Endothelial cell of umbilical vein (primary cell): Measurements from ENCODE around the gene PDLIM3. TPM values are rescaled to one million over a fixed set of nuclear protein-coding genes. Genes with fewer than 3 reads are reported as not detected.

Experiments used
- BruUV-seq: library from RNA; stranded (reverse); fragments of 400-500 nt; replicated peaks from 2 replicates; lab custom pipeline; 2021; lab: Mats Ljungman, UMichigan
- CTCF ChIA-PET: fragments of 300-600, 350-600 bp; sonication (Branson Sonifier 250); formaldehyde crosslinking; loops from one replicate; lab custom pipeline; 2021; ENCODE audit warnings: antibody characterized with exemption, inconsistent platforms; lab: Charles Lee
- POLR2A ChIA-PET: fragments of 300-600, 350-600 bp; sonication (Branson Sonifier 250); formaldehyde crosslinking; loops from one replicate; lab custom pipeline; 2021; ENCODE audit warnings: antibody characterized with exemption, inconsistent platforms; lab: Charles Lee
- DNase-seq: peaks from one replicate; pipeline ENCODE4 v3.0.0-alpha.2; 2011; ENCODE audit warnings: low read depth, low spot score
- FAIRE-seq: peaks from 2 replicates; lab custom pipeline; 2011; peaks lifted over from hg19 to GRCh38; lab: Jason Lieb, UNC
- H2AFZ ChIP-seq: 2 replicates; pipeline ENCODE4 v1.6.0; 2012; ENCODE audit warnings: low read depth, low read length, control low read depth, inconsistent platforms
- H3K27ac ChIP-seq: 2 replicates; pipeline ENCODE4 v1.5.1; 2011; ENCODE audit warnings: low read depth, mild to moderate bottlenecking, control low read depth, low read length, moderate library complexity; ENCODE audit not compliant: insufficient read depth
- H3K27me3 ChIP-seq, 2 experiments: 2 replicates each; pipeline versions ENCODE4 v1.6.0 to v1.6.1; 2011; ENCODE audit warnings: low read length in 2 of 2, mixed read lengths in 1 of 2; ENCODE audit not compliant: control insufficient read depth in 2 of 2, insufficient read depth in 2 of 2
- H3K36me3 ChIP-seq, 2 experiments: 2 replicates in 1 of 2; 3 replicates in 1 of 2; pipeline ENCODE4 v1.5.1; 2011; ENCODE audit warnings: low read length in 2 of 2, mild to moderate bottlenecking in 1 of 2, moderate library complexity in 1 of 2; ENCODE audit not compliant: control insufficient read depth in 2 of 2, insufficient read depth in 2 of 2; ENCODE audit errors: extremely low read depth in 1 of 2
- H3K4me1 ChIP-seq: 3 replicates; pipeline ENCODE4 v1.5.1; 2011; ENCODE audit warnings: mild to moderate bottlenecking, low read length; ENCODE audit not compliant: control insufficient read depth, insufficient read depth; ENCODE audit errors: extremely low read depth
- H3K4me2 ChIP-seq: 2 replicates; pipeline ENCODE4 v1.6.1; 2011; ENCODE audit warnings: low read length, control low read depth, mixed read lengths; ENCODE audit not compliant: insufficient read depth
- H3K4me3 ChIP-seq, 3 experiments: fragments of 200-600 bp in 1 of 3; sonication (generic), shearing (Covaris generic) in 1 of 3; replicated peaks in 1 of 3; 2 replicates each; pipeline ENCODE4 v1.5.1; 2011 to 2016; ENCODE audit warnings: control low read depth in 3 of 3, low read length in 3 of 3, mild to moderate bottlenecking in 2 of 3, inconsistent platforms in 1 of 3, low read depth in 1 of 3, moderate library complexity in 1 of 3; ENCODE audit not compliant: insufficient read depth in 1 of 3
- H3K79me2 ChIP-seq: 2 replicates; pipeline ENCODE4 v1.6.0; 2012; ENCODE audit warnings: low read length, inconsistent platforms; ENCODE audit not compliant: control insufficient read depth, insufficient read depth
- H3K9ac ChIP-seq: replicated peaks from 2 replicates; pipeline ENCODE3; 2011; ENCODE audit warnings: low read length, control low read depth; ENCODE audit not compliant: insufficient read depth; ENCODE audit errors: extremely low read depth
- H3K9me1 ChIP-seq: replicated peaks from 3 replicates; pipeline ENCODE4 v1.6.0; 2011; ENCODE audit warnings: mild to moderate bottlenecking, low read length; ENCODE audit not compliant: control insufficient read depth, insufficient read depth; ENCODE audit errors: extremely low read depth
- H3K9me3 ChIP-seq: replicated peaks from 2 replicates; pipeline ENCODE4 v1.5.1; 2012; ENCODE audit warnings: low read length, inconsistent platforms; ENCODE audit not compliant: control insufficient read depth, insufficient read depth
- H4K20me1 ChIP-seq: replicated peaks from 2 replicates; pipeline ENCODE3; 2011; ENCODE audit warnings: mild to moderate bottlenecking, low read length; ENCODE audit not compliant: control insufficient read depth, insufficient read depth; ENCODE audit errors: extremely low read depth
- CTCF ChIP-seq, 2 donors: IDR thresholded peaks; 1 replicate in 1 of 2; 2 replicates in 1 of 2; pipeline ENCODE4 v1.5.1; 2011; ENCODE audit warnings: low read length in 2 of 2, mild to moderate bottlenecking in 2 of 2, moderate library complexity in 2 of 2, control low read depth in 1 of 2, inconsistent platforms in 1 of 2, low read depth in 1 of 2; ENCODE audit not compliant: insufficient read depth in 1 of 2; ENCODE audit errors: extremely low read depth in 1 of 2
- FOS ChIP-seq: IDR thresholded peaks from 2 replicates; pipeline ENCODE4 v1.6.1; 2011; ENCODE audit warnings: mild to moderate bottlenecking, low read length, moderate library complexity, borderline replicate concordance; ENCODE audit not compliant: insufficient read depth
- JUN ChIP-seq: IDR thresholded peaks from 2 replicates; pipeline ENCODE4 v1.6.1; 2011; ENCODE audit warnings: borderline replicate concordance, low read depth; ENCODE audit not compliant: insufficient read length, insufficient read depth
- POLR2AphosphoS5 ChIP-seq: IDR thresholded peaks from 2 replicates; pipeline ENCODE4 v1.6.1; 2012; ENCODE audit warnings: low read depth, mild to moderate bottlenecking, control low read depth, low read length, moderate library complexity; ENCODE audit not compliant: insufficient read depth
- dilution Hi-C: fragments of 300-500 bp; cut with MboI; formaldehyde crosslinking; loops from one replicate; pipeline ENCODE4 v1.15.0; 2019; ENCODE audit warnings: low sequenced_read_pairs; ENCODE audit not compliant: extremely low pct_ligation_motif_present
- intact Hi-C: fragments of 100-400 bp; cut with micrococcal nuclease; formaldehyde crosslinking; loops from one replicate; pipeline ENCODE4 v1.10.0; 2022
- polyA plus RNA-seq, 4 experiments: library from polyadenylated mRNA; depleted of rRNA in 3 of 4; stranded (reverse) in 3 of 4; unstranded in 1 of 4; fragments of >200 nt; gene quantifications; 2 replicates each; pipeline versions ENCODE4 v1.2.1 to v1.2.3, GENCODE V29; 2011 to 2012; ENCODE audit warnings: missing spikeins in 1 of 4
- total RNA-seq: library from RNA; stranded (reverse); gene quantifications from 2 replicates; pipeline ENCODE4 v1.2.3, GENCODE V29; 2021
- TF ChIP-seq, protein P1 (sequence below): IDR thresholded peaks from 2 replicates; pipeline ENCODE4 v1.6.1; 2011; ENCODE audit not compliant: insufficient read depth, insufficient read length

Gene PDLIM3
- total and polyA plus RNA-seq, 2 donors (not counting 3 experiments of a cell fraction or from before 2014, with no cell fraction given), result 9.7 to 17.6 TPM

DNA sequence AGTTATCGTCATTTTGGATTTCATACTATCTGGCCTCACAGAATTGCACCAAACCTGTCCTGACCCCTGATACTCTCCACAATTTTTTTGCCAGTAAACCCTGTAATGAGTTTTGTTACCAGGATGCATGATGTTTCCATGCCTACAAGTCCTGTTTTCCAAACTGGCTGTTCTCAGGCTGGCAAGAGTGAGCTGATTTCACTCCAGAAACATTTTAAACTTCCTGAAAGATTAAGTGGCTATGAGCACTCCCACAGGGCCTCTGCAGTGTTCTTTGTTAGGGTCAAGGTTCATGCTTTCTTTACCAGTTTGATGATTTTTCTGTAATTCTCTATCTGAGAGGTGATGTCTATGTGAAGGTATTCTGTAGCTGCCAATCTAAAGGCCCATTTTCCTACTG, 31.7 kb upstream of the PDLIM3 start:
- Histone ChIP-seq H3K27me3 (no peaks in the 10 kb centered on the region), H3K27ac (peak overlapping the region; percentile 87), H3K9me3 (no peaks in the 10 kb centered on the region), H3K9ac (peak overlapping the region; percentile 66), H4K20me1 (no peaks in the 10 kb centered on the region), H3K4me3 (no peak overlapping the region), H3K4me1 (peaks cover 17% of the 10 kb centered on the region), H3K9me1 (no peaks in the 10 kb centered on the region), H3K79me2 (no peaks in the 10 kb centered on the region), H3K36me3 (no peaks in the 10 kb centered on the region), H2AFZ (peak overlapping the region; percentile 91), H3K4me2 (peak overlapping the region; percentile 10)
- dilution Hi-C loops (no loop called here), intact Hi-C loops (loop anchor here (2.0 kb wide), 3 partner anchors 32 to 96 kb away; partner anchors contain the start of genes CCDC110 and PDLIM3)
- CTCF ChIA-PET, result interaction anchor here (0.8 to 1.8 kb wide), 4 partner anchors 10 to 471 kb away, joined by 3 to 5 read pairs (median 4); no protein-coding TSS in a partner anchor
- TF ChIP-seq FOS (no peak), JUN (peak; percentile 59)
- POLR2A ChIA-PET, result interaction anchor here (0.7 kb wide), 1 partner anchor 52 kb away, joined by 3 read pairs; no protein-coding TSS in a partner anchor
- DNase-seq (peak; percentile 93), FAIRE-seq (peak; percentile 86)
- TSS peak; percentile 37 for BruUV-seq

GRCh38 chr4:185566425-185566824, 31.1 kb upstream of the PDLIM3 start:
- no TSS peak for BruUV-seq
- CTCF ChIA-PET, result interaction anchor here (1.2 to 1.8 kb wide), 3 partner anchors 11 to 472 kb away, joined by 3 to 5 read pairs (median 4); no protein-coding TSS in a partner anchor
- FAIRE-seq, result no peak
- H3K9ac ChIP-seq, result peak overlapping the region; percentile 66
- intact Hi-C loops (loop anchor here (2.0 kb wide), 3 partner anchors 32 to 96 kb away; partner anchors contain the start of genes CCDC110 and PDLIM3), dilution Hi-C loops (no loop called here)
- no peaks in the 10 kb centered on the region for H3K36me3 ChIP-seq
- no peak for DNase-seq
- no peaks in the 10 kb centered on the region for H3K9me1 ChIP-seq
- no peaks in the 10 kb centered on the region for H3K27me3 ChIP-seq
- H2AFZ ChIP-seq, result peak overlapping the region; percentile 91
- POLR2A ChIA-PET, result interaction anchor here (0.7 kb wide), 1 partner anchor 52 kb away, joined by 3 read pairs; no protein-coding TSS in a partner anchor
- no peaks in the 10 kb centered on the region for H3K79me2 ChIP-seq
- peak overlapping the region; percentile 87 for H3K27ac ChIP-seq
- peaks cover 17% of the 10 kb centered on the region for H3K4me1 ChIP-seq
- H3K4me3 ChIP-seq, result no peak overlapping the region
- TF ChIP-seq, protein P1, sequence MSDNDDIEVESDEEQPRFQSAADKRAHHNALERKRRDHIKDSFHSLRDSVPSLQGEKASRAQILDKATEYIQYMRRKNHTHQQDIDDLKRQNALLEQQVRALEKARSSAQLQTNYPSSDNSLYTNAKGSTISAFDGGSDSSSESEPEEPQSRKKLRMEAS, result no peak
- TF ChIP-seq CTCF (IDR thresholded peaks at IDR 0.05; ENCODE audit: extremely low read depth in 1 of 2, insufficient read depth in 1 of 2, low read depth in 1 of 2, low read length in 2 of 2) (no peak), FOS (no peak), POLR2AphosphoS5 (no peak)
- peak overlapping the region; percentile 10 for H3K4me2 ChIP-seq
- H4K20me1 ChIP-seq, result no peaks in the 10 kb centered on the region
- no peaks in the 10 kb centered on the region for H3K9me3 ChIP-seq
